Measurements from ENCODE around the gene DDI1.
A peak's percentile ranks its signal among the peaks of the same experiment; 100 is the strongest.

DDI1 gene

GRCh38 chr11:104036588-104036987 is at the start of gene DDI1:
TSS of gene DDI1 (plus strand) at chr11:104036640. CDS start at chr11:104036823, 183 bp downstream.
- DNase-seq: no peak

DNA sequence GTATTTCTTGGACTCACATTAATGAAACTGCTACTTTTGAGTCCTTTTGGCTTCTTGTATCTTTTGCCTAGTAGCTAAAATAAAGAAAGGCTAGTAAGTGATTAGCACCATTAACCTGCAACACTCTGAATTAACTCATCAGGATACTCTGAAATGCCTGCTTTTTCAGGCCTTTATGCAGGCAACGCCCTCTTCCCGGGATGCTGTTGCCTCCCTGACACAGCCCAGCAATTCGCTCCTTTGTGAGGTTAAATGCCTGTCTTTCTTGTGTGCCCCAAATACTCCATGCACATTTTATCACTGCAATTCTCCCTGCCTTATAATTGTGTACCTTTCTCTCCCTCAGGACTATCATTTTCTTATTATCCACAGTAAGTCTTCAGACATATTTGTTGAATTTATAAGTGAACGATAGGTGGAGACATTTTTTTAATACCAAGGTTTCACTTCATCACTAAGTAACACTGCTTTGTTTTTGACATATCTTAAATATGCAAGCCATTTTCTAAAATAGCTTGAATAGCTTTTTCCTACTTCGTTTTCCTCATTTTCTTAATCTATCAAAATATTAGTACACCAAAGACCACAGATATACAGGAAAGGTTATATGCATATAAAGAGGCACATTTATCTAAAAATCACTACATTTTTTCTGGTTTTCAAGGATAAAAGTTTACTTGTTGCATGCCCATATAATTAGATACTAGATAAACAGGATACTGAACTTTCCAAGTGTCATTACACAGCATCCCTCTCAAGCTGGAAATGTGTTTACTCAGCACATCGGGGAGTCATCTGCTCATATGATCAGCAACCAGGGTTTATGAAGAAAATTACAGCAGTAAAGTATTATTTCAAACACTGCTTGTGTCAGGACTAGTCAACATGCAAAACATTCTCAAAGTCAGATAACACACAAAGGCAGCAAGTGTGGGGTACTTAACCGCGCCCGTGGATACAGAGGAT is 48.5 kb upstream of the DDI1 start:
- DNase-seq: no peak

- DNase-seq: no peak
Observed at GRCh38 chr11:103988595-103988969, 47.9 kb upstream of the DDI1 start.

- no peak for DNase-seq
Observed at GRCh38 chr11:103993507-103993906, 42.9 kb upstream of the DDI1 start.

- no peak for DNase-seq
Observed at GRCh38 chr11:103994094-103994493, 42.3 kb upstream of the DDI1 start.

DNA sequence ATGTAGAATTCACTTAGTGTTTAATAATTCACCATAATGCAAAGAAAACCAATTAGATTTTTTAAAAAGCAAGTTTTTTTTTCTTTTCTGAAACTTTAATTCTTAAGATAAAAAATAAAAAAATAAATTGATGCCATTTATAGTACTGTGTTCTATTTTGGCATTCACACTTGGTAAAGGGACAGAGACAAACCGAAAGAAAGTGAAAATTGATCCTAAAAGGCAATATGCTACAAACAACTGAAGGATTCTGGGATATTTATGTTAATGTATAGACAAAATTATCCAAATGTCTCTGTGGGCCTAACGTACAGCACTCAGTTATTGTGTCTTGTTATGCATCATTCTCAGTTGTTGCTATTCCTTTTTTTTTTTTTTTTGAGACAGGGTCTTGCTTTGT is 41.9 kb upstream of the DDI1 start:
- no peak for DNase-seq

GRCh38 chr11:103995896-103996295 is 40.5 kb upstream of the DDI1 start:
- DNase-seq: no peak

DNA sequence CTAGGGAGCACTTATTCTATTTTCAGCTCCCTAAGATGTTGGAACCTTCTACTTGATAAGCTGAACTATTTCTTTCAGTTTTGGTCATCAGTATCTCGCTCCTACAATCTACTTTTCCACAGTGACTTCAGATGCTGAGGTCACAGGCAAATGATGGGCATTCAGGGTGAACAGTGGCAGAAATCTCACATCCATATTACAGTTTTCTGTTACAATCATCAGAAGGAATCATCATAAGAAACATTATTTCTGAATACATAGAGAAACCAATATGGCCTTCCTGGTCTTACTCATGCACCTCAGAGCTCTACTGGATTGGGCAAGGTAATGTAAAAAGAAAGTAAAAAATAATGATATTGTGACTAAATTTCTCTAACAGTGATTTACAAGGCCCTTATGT is 39.4 kb upstream of the DDI1 start:
- no peak for DNase-seq

GRCh38 chr11:103998826-103999508 is 37.5 kb upstream of the DDI1 start:
- no peak for DNase-seq

GRCh38 chr11:104000798-104001197 is 35.6 kb upstream of the DDI1 start:
- DNase-seq: no peak

DNA sequence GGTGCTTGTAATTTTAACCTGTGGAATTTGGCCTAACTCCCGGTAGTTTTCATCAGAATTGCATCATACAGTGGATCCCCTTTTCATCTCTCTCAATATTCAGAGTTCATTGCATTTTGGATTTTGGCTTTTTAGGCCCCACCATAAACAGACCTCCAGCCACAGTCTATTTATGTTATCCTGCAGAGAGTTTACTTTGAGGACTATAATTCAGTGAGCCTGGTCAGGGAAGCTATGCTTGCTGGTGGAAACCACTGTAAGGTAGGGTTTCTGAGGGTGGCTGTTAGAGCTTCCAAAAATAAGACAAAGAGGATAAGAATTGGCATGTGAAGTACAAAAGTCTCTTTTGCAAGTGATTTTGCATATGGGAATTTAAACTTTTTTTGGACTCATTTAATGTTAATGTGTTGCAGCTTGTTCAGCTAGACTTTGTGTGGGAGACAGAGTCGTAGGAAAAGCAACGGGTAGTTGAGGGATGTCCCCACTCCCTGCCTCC is 34.8 kb upstream of the DDI1 start:
- DNase-seq: no peak

DNA sequence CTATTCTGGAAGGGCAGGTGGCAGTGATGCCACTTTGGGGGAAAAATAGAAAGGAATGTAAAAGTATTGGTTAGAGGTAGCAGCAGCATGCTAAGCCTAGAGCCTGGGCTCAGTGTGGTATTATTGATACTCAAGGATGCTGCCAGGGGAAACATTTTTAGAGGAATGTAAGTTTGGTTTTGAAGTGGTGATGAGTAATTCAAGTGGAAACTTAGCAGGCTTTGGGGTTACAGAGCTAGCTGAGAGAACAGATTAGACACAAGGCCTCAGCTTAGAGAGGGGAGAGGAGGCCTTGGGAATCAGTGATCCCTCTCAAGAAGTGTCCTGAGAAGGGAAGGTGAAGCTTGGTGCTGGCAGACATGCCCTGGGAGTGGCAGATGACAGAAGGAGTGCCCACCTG is 32.9 kb upstream of the DDI1 start:
- no peak for DNase-seq

GRCh38 chr11:104005234-104005855 is 31.1 kb upstream of the DDI1 start:
- no peak for DNase-seq

DNA sequence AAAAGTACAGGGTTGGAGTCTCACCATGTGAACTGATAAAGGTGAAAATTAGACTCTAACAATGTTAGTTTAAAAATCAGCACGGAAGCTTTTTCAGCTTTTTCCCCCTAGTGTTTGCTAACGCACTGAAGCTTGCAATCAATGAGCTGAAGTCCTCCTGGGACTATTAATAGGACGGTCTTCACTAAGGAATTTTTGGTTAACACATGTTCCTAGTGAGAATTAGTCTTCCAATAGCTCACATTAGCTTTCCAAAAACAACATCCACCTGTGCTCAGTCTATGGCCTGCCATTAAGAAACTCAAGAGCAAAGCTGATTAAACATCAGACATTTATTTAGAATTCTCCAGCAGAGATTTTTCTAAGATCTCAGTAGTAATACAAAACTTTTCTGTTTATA is 26.7 kb upstream of the DDI1 start:
- no peak for DNase-seq

- DNase-seq: no peak
Observed at GRCh38 chr11:104011044-104011443, 25.4 kb upstream of the DDI1 start.

- DNase-seq: peak; percentile 5
Observed at GRCh38 chr11:104015649-104016415, 20.6 kb upstream of the DDI1 start.

GRCh38 chr11:104024572-104024971 is 11.9 kb upstream of the DDI1 start:
- DNase-seq: no peak

DNA sequence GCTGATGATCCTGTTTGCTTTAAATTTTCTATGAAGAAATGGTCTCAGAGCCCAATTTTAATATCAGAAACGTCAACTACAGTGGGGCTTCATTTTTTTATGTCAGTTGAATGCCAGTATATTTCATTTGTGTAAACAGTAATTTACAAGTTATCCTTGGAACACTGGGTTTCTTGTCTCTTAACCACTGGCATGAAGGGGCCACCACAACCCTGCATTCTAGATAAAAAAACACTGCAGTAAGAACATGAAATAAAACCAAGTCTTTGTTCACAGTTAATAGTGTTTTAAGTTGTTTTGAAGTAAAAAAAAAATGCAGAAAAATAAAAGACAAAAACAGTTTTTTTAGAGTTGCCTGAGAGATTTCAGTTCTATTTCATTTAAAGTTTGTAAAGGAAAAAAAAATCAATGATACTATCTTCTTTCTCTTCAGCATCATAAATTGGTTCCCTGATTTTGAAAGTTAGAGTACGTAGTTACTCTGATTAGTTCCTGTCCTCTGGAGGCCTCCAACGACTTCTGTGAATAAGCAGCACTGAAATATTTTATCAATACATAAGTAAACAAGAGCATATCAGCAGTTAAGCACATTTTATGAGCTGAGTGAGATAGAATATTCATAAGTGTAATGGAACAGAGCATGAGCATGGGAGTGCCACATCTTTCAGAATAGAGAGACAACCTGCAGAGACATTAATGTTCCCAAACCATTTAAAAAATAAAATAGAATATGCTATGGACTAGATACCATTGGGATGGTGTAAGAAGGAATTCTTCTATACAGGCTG is 7.8 kb upstream of the DDI1 start:
- no peak for DNase-seq

DNA sequence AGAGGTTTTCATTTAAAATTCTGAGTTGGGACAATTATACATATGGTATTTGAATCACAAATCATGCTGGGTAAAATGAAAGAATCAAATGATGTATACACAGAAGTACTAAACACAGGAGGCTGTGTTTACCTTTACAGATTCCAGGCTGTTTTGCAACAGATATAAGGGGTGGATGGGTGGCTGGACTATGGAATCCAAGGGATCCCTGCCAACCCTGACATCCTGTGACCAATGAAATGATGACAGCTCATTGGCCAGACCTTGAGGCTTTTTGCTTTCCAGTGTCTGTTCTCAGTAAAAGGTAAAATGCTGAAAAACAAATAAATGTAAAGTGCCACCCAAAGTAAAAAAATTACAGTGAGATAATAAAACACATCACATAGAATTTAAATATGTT is 3.3 kb upstream of the DDI1 start:
- no peak for DNase-seq

GRCh38 chr11:104033561-104033960 is 2.9 kb upstream of the DDI1 start:
- DNase-seq: no peak

DNA sequence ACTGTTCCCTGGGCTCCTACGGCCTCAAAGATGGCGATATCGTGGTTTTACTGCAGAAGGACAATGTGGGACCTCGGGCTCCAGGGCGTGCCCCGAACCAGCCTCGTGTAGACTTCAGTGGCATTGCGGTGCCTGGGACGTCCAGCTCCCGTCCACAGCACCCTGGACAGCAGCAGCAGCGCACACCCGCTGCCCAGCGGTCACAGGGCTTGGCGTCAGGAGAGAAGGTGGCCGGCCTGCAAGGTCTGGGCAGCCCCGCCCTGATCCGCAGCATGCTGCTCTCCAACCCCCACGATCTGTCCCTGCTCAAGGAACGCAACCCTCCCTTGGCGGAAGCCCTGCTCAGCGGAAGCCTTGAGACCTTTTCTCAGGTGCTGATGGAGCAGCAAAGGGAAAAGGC is 555 bp downstream of the DDI1 start:
- no peak for DNase-seq

GRCh38 chr11:104041792-104042191 is 5.4 kb downstream of the DDI1 start:
- DNase-seq: no peak

Measured in activated CD4-positive, alpha-beta T cell treated with anti-CD3 and anti-CD28 coated beads, Interleukin-10, Interleukin-2, amounts not matched to agents 100 ng/mL and 50 ng/mL, durations not matched to agents 16 hours and 8 hours (primary cell).